Prostate gland (tissue), 2 donors: ENCODE results near the gene ACCS.

Experiments
- POLR2A ChIP-seq: fragments of 450-650 bp; IDR thresholded peaks from one replicate; pipeline ENCODE4 v1.6.1; 2016; ENCODE audit warnings: antibody characterized with exemption, mild to moderate bottlenecking
- POLR2AphosphoS5 ChIP-seq: sonication (generic); formaldehyde crosslinking; IDR thresholded peaks from one replicate; pipeline ENCODE4 v1.6.1; 2017; ENCODE audit warnings: antibody characterized with exemption
- TF ChIP-seq, protein P1 (sequence below), 4 experiments: fragments of 200-600 bp in 2 of 4; fragments of 450-650 bp in 2 of 4; sonication (generic) in 2 of 4; IDR thresholded peaks; 1 replicate in 3 of 4; 2 replicates in 1 of 4; pipeline ENCODE4 v1.5.1; 2016 to 2019; ENCODE audit warnings: antibody characterized with exemption in 4 of 4, mild to moderate bottlenecking in 2 of 4, moderate library complexity in 2 of 4

DNA sequence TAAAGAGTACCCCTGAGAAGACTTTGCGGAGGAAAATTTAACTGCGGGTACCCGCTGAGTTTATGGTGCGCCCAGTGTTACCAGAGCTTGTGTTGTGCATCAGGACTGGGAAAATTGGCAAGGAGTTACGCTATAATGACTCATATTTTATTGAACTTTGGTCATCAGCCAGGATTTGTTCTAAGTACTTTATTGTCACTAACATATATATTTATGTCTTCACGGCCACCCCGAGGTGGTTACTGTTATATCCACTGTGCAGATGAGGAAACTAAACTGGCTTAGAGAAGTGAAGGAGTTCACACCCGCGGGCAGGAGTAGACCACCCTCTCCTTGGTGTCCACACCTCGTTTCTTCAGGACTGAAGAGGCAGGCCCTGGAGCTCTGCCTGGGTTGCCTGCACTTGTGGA is 667 bp downstream of the ACCS start:
- TF ChIP-seq POLR2A, result no peak
- no peak for TF ChIP-seq POLR2AphosphoS5
- TF ChIP-seq, protein P1, sequence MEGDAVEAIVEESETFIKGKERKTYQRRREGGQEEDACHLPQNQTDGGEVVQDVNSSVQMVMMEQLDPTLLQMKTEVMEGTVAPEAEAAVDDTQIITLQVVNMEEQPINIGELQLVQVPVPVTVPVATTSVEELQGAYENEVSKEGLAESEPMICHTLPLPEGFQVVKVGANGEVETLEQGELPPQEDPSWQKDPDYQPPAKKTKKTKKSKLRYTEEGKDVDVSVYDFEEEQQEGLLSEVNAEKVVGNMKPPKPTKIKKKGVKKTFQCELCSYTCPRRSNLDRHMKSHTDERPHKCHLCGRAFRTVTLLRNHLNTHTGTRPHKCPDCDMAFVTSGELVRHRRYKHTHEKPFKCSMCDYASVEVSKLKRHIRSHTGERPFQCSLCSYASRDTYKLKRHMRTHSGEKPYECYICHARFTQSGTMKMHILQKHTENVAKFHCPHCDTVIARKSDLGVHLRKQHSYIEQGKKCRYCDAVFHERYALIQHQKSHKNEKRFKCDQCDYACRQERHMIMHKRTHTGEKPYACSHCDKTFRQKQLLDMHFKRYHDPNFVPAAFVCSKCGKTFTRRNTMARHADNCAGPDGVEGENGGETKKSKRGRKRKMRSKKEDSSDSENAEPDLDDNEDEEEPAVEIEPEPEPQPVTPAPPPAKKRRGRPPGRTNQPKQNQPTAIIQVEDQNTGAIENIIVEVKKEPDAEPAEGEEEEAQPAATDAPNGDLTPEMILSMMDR (IDR thresholded peaks at IDR 0.05), result no peak
